Stimulated activated CD8-positive, alpha-beta memory T cell treated with anti-CD3 and anti-CD28 coated beads, Interleukin-4, amount 100 ng/mL, for 1 hour (primary cell): ENCODE results near the gene PYGO1.
"Not testable (repeated sequence)": the region's sequence is repeated elsewhere in the genome, so short reads cannot be mapped to it uniquely, and the experiment has no call there.

Experiments
- DNase-seq, 2 donors: peaks; one replicate each; pipeline ENCODE4 v3.0.0-alpha.2; 2020; ENCODE audit warnings: low read depth in 2 of 2, low spot score in 1 of 2

Gene PYGO1

GRCh38 chr15:55588070-55588814 is at the start of gene PYGO1:
Gene PYGO1, minus strand, starts transcription at chr15:55588345. Its CDS starts 462 bp downstream, at chr15:55587883.
- DNase-seq: no peak

- DNase-seq: no peak
Measured at GRCh38 chr15:55637086-55637485, 48.9 kb upstream of the PYGO1 start.

- no peak for DNase-seq
Measured at GRCh38 chr15:55633731-55634130, 45.6 kb upstream of the PYGO1 start.

GRCh38 chr15:55632434-55632833 is 44.3 kb upstream of the PYGO1 start:
- no peak for DNase-seq

GRCh38 chr15:55630858-55631257 is 42.7 kb upstream of the PYGO1 start:
- no peak for DNase-seq

- no peak for DNase-seq
Measured at GRCh38 chr15:55628369-55628730, 40.2 kb upstream of the PYGO1 start.

GRCh38 chr15:55627730-55628368 is 39.7 kb upstream of the PYGO1 start:
- no peak for DNase-seq

- no peak for DNase-seq
Measured at GRCh38 chr15:55619783-55620182, 31.6 kb upstream of the PYGO1 start.

- no peak for DNase-seq
Measured at GRCh38 chr15:55618387-55618786, 30.2 kb upstream of the PYGO1 start.

- DNase-seq: no peak
Measured at GRCh38 chr15:55615445-55615844, 27.3 kb upstream of the PYGO1 start.

GRCh38 chr15:55613727-55614126 is 25.6 kb upstream of the PYGO1 start:
- no peak for DNase-seq

GRCh38 chr15:55606214-55606613 is 18.1 kb upstream of the PYGO1 start:
- DNase-seq: no peak

- DNase-seq: no peak
Measured at GRCh38 chr15:55601374-55601773, 13.2 kb upstream of the PYGO1 start.

GRCh38 chr15:55599439-55599838 is 11.3 kb upstream of the PYGO1 start:
- no peak for DNase-seq

- DNase-seq: not testable (repeated sequence)
Measured at GRCh38 chr15:55593019-55593418, 4.9 kb upstream of the PYGO1 start.

- no peak for DNase-seq
Measured at GRCh38 chr15:55590788-55591187, 2.6 kb upstream of the PYGO1 start.

- DNase-seq: no peak
Measured at GRCh38 chr15:55589287-55589686, 1.1 kb upstream of the PYGO1 start.

- DNase-seq: no peak
Measured at GRCh38 chr15:55588815-55589115, 620 bp upstream of the PYGO1 start.

GRCh38 chr15:55587321-55588069 is 650 bp downstream of the PYGO1 start:
- no peak for DNase-seq

- DNase-seq: no peak
Measured at GRCh38 chr15:55586808-55587207, 1.3 kb downstream of the PYGO1 start.

- DNase-seq: no peak
Measured at GRCh38 chr15:55576943-55577342, 11.2 kb downstream of the PYGO1 start.

- no peak for DNase-seq
Measured at GRCh38 chr15:55574096-55574495, 14.0 kb downstream of the PYGO1 start.
